ENCODE measurements around the gene IFNAR1.

Gene IFNAR1

DNA sequence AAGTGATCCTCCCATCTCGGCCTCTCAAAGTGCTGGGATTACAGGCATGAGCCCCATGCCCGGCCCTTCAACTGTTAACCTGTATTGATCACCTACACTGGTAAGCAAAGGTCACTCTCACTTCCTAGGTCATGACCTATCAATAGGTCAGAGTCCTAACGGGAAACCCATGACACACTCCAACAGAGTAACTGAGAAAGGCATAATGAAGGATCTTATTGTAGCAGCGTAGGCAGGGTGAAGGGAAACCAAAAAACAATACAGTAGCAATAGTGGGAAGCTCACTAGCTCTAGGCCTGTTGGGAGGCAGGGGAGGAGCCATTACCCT, 19.5 kb upstream of the IFNAR1 start:
- H3K27ac ChIP-seq (ENCODE audit: insufficient read depth, low read length, poor library complexity, severe bottlenecking): no peak overlapping the region
- no peaks in the 10 kb centered on the region for H3K27me3 ChIP-seq (replicated peaks; ENCODE audit: control insufficient read depth, insufficient read depth, low read length, poor library complexity, severe bottlenecking)
- no peak overlapping the region for H3K4me3 ChIP-seq (ENCODE audit: insufficient read depth, low read depth, low read length, poor library complexity, severe bottlenecking)
- H3K9me3 ChIP-seq (ENCODE audit: control insufficient read depth, low read length): no peaks in the 10 kb centered on the region
- no peak for DNase-seq
- peaks cover 16% of the 10 kb centered on the region for H3K4me1 ChIP-seq (ENCODE audit: control insufficient read depth, insufficient read depth, low read length, poor library complexity, severe bottlenecking)
- no peaks in the 10 kb centered on the region for H3K36me3 ChIP-seq (ENCODE audit: control insufficient read depth, insufficient read depth, low read length)

DNA sequence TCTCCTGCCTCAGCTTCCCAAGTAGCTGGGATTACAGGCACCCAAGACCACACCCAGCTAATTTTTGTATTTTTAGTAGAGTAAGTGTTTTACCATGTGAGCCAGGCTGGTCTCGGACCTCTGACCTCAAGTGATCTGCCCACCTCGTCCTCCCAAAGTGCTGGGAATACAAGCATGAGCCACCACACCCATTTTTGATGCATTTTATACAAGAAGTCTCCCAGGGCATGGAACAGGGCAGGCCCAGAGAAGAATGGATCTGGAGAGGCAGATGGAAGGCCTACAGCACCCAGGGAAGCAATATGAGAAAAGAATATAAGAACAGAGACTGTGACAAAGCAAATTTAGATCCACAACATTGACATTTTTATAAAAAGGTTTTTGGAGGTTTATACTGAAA, 18.8 kb upstream of the IFNAR1 start:
- no peak for DNase-seq
- H3K9me3 ChIP-seq (ENCODE audit: control insufficient read depth, low read length): no peaks in the 10 kb centered on the region
- H3K27ac ChIP-seq (ENCODE audit: insufficient read depth, low read length, poor library complexity, severe bottlenecking): no peak overlapping the region
- H3K27me3 ChIP-seq (replicated peaks; ENCODE audit: control insufficient read depth, insufficient read depth, low read length, poor library complexity, severe bottlenecking): no peaks in the 10 kb centered on the region
- no peaks in the 10 kb centered on the region for H3K36me3 ChIP-seq (ENCODE audit: control insufficient read depth, insufficient read depth, low read length)
- peaks cover 11% of the 10 kb centered on the region for H3K4me1 ChIP-seq (ENCODE audit: control insufficient read depth, insufficient read depth, low read length, poor library complexity, severe bottlenecking)
- no peak overlapping the region for H3K4me3 ChIP-seq (ENCODE audit: insufficient read depth, low read depth, low read length, poor library complexity, severe bottlenecking)

DNA sequence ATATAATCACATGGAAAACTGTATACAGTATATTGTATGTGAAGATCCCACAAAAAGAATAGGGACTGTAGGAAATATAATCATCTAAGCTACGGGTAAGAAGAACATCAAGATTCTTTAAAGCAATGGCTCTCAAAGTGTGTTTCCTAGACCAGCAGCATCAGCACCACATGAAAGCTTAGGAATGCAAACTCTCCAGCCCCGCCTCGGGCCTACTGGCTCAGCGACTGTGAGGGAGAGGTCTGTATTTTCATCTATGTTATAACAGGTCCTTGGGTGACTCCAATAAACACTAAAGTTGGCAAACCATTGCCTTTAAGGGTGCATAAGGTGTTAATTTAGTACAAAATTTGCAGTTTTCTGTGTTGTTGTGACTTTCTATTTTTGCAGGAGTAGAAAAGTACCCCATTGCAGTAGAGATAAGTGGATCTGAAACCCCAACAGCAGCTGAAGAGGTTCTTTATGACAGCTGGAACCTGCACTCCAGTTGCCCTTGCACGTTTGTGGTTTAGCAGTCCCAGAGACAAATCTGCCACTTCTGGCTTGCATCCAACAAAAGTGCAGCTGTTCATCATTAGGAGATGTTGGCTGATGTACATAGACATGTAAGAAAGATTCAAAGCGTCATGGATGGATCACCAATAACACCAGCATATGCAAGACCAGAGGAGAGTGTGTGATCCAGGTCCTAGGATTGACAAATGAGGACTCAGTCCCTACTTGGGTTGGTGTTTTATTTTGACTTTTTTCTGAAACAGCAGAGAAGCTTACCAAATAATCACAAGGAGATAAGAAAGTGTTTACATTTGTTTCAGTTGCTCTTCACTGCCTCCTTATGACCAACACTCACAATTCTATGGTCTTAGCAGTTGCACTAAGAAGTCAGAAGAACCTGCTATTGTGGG, 15.9 kb upstream of the IFNAR1 start:
- Histone ChIP-seq H3K9me3 (ENCODE audit: control insufficient read depth, low read length) (no peaks in the 10 kb centered on the region), H3K27me3 (replicated peaks; ENCODE audit: control insufficient read depth, insufficient read depth, low read length, poor library complexity, severe bottlenecking) (no peaks in the 10 kb centered on the region), H3K4me1 (ENCODE audit: control insufficient read depth, insufficient read depth, low read length, poor library complexity, severe bottlenecking) (no peaks in the 10 kb centered on the region), H3K27ac (ENCODE audit: insufficient read depth, low read length, poor library complexity, severe bottlenecking) (no peak overlapping the region), H3K4me3 (ENCODE audit: insufficient read depth, low read depth, low read length, poor library complexity, severe bottlenecking) (no peak overlapping the region), H3K36me3 (ENCODE audit: control insufficient read depth, insufficient read depth, low read length) (no peaks in the 10 kb centered on the region)
- no peak for DNase-seq

DNA sequence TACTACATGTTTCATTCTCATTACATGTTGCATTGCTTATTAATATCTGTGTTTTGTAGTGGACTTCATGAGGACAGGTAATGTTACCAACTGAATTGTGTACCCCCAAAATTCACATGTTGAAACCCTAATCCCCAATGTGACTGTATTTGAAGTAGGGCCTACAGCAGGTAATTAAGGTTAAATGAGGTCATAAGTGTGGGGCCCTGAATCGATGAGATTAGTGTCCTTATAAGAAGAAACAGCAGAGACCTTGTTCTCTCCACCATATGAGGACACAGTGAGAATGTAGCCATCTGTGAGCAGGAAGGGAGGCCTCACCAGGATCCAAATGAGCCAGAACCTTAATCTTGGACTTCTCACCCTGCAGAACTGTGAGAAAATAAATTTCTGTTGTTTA, 15.0 kb upstream of the IFNAR1 start:
- DNase-seq: no peak
- H3K9me3 ChIP-seq (ENCODE audit: control insufficient read depth, low read length): no peaks in the 10 kb centered on the region
- H3K27me3 ChIP-seq (replicated peaks; ENCODE audit: control insufficient read depth, insufficient read depth, low read length, poor library complexity, severe bottlenecking): no peaks in the 10 kb centered on the region
- H3K36me3 ChIP-seq (ENCODE audit: control insufficient read depth, insufficient read depth, low read length): no peaks in the 10 kb centered on the region
- H3K4me3 ChIP-seq (ENCODE audit: insufficient read depth, low read depth, low read length, poor library complexity, severe bottlenecking): no peak overlapping the region
- no peaks in the 10 kb centered on the region for H3K4me1 ChIP-seq (ENCODE audit: control insufficient read depth, insufficient read depth, low read length, poor library complexity, severe bottlenecking)
- no peak overlapping the region for H3K27ac ChIP-seq (ENCODE audit: insufficient read depth, low read length, poor library complexity, severe bottlenecking)

DNA sequence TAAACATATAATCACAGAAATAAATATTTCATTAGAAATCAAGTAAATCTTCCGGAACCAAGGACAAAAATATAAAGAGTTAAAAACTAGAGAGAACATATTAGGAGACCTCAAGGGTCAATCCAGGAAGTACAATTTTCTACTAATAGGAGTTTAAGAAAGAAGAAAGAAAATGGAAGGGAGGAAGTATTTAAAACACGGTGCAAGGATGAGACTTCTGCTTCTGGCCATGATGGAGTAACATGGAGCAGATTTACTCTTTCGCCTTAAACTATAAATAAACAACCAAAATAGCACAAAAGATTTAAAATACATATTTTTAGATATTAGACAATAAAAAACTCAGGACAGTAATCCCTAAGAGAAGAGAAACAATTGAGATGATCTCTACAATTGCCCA, 12.6 kb upstream of the IFNAR1 start:
- H3K4me1 ChIP-seq (ENCODE audit: control insufficient read depth, insufficient read depth, low read length, poor library complexity, severe bottlenecking): no peaks in the 10 kb centered on the region
- H3K27ac ChIP-seq (ENCODE audit: insufficient read depth, low read length, poor library complexity, severe bottlenecking): no peak overlapping the region
- no peaks in the 10 kb centered on the region for H3K36me3 ChIP-seq (ENCODE audit: control insufficient read depth, insufficient read depth, low read length)
- H3K27me3 ChIP-seq (replicated peaks; ENCODE audit: control insufficient read depth, insufficient read depth, low read length, poor library complexity, severe bottlenecking): no peaks in the 10 kb centered on the region
- H3K9me3 ChIP-seq (ENCODE audit: control insufficient read depth, low read length): no peaks in the 10 kb centered on the region
- DNase-seq: no peak
- H3K4me3 ChIP-seq (ENCODE audit: insufficient read depth, low read depth, low read length, poor library complexity, severe bottlenecking): no peak overlapping the region

DNA sequence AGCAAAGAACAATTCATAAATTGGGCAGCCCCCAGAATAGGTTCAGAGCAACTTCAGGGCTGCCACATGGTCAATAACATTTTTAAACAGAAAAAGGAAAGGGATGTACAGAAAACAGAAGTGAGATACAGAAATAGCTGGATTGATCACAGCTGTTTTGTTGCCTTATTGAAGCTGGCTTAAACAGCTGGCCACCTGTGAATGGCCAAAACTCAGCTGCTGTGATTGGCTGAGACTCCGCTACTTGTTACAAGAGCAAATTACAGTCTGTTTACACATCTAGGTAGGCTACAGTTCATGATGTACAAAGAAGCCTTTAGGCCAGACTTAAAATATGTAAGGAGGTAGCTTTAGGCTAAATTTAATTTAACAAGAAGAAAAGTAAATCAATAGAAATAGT, 11.6 kb upstream of the IFNAR1 start:
- no peaks in the 10 kb centered on the region for H3K4me1 ChIP-seq (ENCODE audit: control insufficient read depth, insufficient read depth, low read length, poor library complexity, severe bottlenecking)
- no peak overlapping the region for H3K27ac ChIP-seq (ENCODE audit: insufficient read depth, low read length, poor library complexity, severe bottlenecking)
- no peak for DNase-seq
- H3K36me3 ChIP-seq (ENCODE audit: control insufficient read depth, insufficient read depth, low read length): no peaks in the 10 kb centered on the region
- no peaks in the 10 kb centered on the region for H3K9me3 ChIP-seq (ENCODE audit: control insufficient read depth, low read length)
- no peaks in the 10 kb centered on the region for H3K27me3 ChIP-seq (replicated peaks; ENCODE audit: control insufficient read depth, insufficient read depth, low read length, poor library complexity, severe bottlenecking)
- no peak overlapping the region for H3K4me3 ChIP-seq (ENCODE audit: insufficient read depth, low read depth, low read length, poor library complexity, severe bottlenecking)

DNA sequence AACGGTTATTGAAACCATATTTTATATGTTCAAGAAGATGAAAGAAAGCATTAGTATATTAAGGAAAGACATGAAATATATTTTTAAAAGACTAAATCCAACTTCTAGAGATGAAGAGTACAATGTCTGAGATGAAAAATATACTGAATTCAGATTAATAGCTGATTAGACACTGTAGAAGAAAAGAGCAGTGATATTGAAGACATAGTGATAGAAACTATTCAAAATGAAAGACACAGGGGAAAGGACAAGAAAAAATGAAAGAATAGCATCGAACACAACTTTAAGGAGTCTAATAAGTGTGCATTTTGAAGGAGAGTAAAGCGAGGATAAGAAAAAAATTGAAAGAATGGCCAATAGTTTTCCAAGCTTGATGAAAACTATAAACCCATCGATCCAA, 11.2 kb upstream of the IFNAR1 start:
- no peak overlapping the region for H3K27ac ChIP-seq (ENCODE audit: insufficient read depth, low read length, poor library complexity, severe bottlenecking)

DNA sequence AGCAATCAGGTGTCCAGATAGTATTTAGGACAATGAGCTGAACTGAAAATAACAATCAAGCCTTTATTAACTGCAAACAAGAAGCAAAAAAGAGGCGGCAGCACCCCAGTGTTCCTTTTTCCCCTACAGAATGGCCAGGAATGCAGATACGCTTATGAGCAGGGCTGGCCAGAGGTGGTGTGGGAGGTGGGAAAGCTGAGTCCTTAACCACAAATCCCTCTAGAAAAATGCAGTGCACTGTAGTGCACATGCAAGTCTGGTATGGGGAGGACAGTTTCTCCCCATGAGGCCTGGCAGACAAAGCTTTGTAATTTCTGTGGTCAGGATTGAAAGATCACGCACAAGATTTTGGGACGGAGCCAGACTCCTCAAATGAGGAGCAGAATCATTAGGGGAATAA, 10.7 kb upstream of the IFNAR1 start:
- H3K27me3 ChIP-seq (replicated peaks; ENCODE audit: control insufficient read depth, insufficient read depth, low read length, poor library complexity, severe bottlenecking): no peaks in the 10 kb centered on the region
- H3K36me3 ChIP-seq (ENCODE audit: control insufficient read depth, insufficient read depth, low read length): no peaks in the 10 kb centered on the region
- H3K9me3 ChIP-seq (ENCODE audit: control insufficient read depth, low read length): no peaks in the 10 kb centered on the region
- DNase-seq: no peak
- no peak overlapping the region for H3K27ac ChIP-seq (ENCODE audit: insufficient read depth, low read length, poor library complexity, severe bottlenecking)
- no peaks in the 10 kb centered on the region for H3K4me1 ChIP-seq (ENCODE audit: control insufficient read depth, insufficient read depth, low read length, poor library complexity, severe bottlenecking)
- H3K4me3 ChIP-seq (ENCODE audit: insufficient read depth, low read depth, low read length, poor library complexity, severe bottlenecking): no peak overlapping the region

More for the DNA sequence above, 11.2 kb upstream of the IFNAR1 start:
- Histone ChIP-seq H3K36me3 (ENCODE audit: control insufficient read depth, insufficient read depth, low read length) (no peaks in the 10 kb centered on the region), H3K4me1 (ENCODE audit: control insufficient read depth, insufficient read depth, low read length, poor library complexity, severe bottlenecking) (no peaks in the 10 kb centered on the region), H3K4me3 (ENCODE audit: insufficient read depth, low read depth, low read length, poor library complexity, severe bottlenecking) (no peak overlapping the region), H3K9me3 (ENCODE audit: control insufficient read depth, low read length) (no peaks in the 10 kb centered on the region), H3K27me3 (replicated peaks; ENCODE audit: control insufficient read depth, insufficient read depth, low read length, poor library complexity, severe bottlenecking) (no peaks in the 10 kb centered on the region)
- no peak for DNase-seq

DNA sequence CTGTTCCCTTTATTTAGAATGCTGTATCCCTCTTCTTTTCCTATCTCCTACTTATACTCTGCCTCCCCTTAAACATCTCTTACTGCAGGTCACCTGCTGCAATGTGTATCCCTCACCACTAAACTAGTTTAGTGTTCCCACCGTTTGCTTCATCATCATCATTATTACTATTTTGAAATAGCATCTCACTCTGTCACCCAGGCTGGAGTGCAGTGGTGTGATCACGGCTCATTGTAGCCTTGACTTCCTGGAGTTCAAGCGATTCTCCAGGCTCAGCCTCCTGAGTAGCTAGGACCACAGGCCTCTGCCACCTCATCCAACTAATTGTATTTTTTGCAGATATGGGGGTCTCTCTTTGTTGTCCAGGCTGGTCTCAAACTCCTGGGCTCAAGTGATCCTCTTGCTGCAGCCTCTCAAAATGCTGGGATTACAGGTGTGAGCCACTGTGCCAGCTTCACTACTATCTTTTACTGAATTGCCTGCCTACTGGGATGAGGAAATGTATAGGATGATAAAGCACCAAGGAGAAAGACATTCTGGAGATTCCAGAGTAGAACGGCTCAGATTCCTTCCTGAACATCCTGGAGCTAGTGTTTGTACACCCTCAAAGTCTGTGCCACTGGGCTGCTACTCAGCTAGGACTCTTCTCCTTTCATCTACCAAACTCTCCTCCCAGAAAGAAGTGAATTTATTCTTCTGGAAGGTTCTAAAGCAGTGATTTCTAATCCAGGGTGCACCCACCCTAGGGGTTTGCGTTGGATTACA, 8.6 kb upstream of the IFNAR1 start:
- Histone ChIP-seq H3K36me3 (ENCODE audit: control insufficient read depth, insufficient read depth, low read length) (no peaks in the 10 kb centered on the region), H3K4me1 (ENCODE audit: control insufficient read depth, insufficient read depth, low read length, poor library complexity, severe bottlenecking) (no peaks in the 10 kb centered on the region), H3K4me3 (ENCODE audit: insufficient read depth, low read depth, low read length, poor library complexity, severe bottlenecking) (no peak overlapping the region), H3K27ac (ENCODE audit: insufficient read depth, low read length, poor library complexity, severe bottlenecking) (no peak overlapping the region), H3K27me3 (replicated peaks; ENCODE audit: control insufficient read depth, insufficient read depth, low read length, poor library complexity, severe bottlenecking) (no peaks in the 10 kb centered on the region), H3K9me3 (ENCODE audit: control insufficient read depth, low read length) (no peaks in the 10 kb centered on the region)
- DNase-seq: no peak

DNA sequence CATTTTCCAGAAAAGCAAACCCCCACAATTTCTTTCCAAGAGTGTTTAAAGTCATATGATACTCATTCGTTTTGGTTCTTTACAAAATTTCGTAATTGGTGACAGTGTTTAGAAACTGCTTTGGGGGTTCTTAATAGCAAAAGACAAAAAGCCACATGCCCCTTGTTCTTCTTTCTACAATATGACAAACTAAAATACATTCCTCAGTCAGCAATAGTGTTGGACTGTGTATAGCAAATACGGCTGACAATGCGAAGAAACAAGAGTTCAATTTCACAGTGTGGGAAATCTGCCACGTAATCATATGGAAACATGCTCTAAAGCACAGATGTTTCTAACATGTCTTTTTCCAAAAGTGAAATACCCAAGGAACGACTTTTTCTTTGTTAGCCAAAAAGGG, 7.6 kb upstream of the IFNAR1 start:
- DNase-seq: no peak
- Histone ChIP-seq H3K36me3 (ENCODE audit: control insufficient read depth, insufficient read depth, low read length) (no peaks in the 10 kb centered on the region), H3K4me3 (ENCODE audit: insufficient read depth, low read depth, low read length, poor library complexity, severe bottlenecking) (no peak overlapping the region), H3K9me3 (ENCODE audit: control insufficient read depth, low read length) (no peaks in the 10 kb centered on the region), H3K27ac (ENCODE audit: insufficient read depth, low read length, poor library complexity, severe bottlenecking) (no peak overlapping the region), H3K4me1 (ENCODE audit: control insufficient read depth, insufficient read depth, low read length, poor library complexity, severe bottlenecking) (no peaks in the 10 kb centered on the region), H3K27me3 (replicated peaks; ENCODE audit: control insufficient read depth, insufficient read depth, low read length, poor library complexity, severe bottlenecking) (no peaks in the 10 kb centered on the region)

Data from effector memory CD4-positive, alpha-beta T cell (primary cell).